HG02970 (cell line): ENCODE results near the gene SLC66A2.

Experiments used
- ATAC-seq: cut with Tn5 transposase; IDR thresholded peaks from one replicate; pipeline ENCODE4 v1.9.1; 2021; ENCODE audit warnings: mild to moderate bottlenecking, moderate library complexity, moderate number of reproducible peaks; ENCODE audit not compliant: unreplicated experiment, low FRiP score

The SLC66A2 gene

DNA sequence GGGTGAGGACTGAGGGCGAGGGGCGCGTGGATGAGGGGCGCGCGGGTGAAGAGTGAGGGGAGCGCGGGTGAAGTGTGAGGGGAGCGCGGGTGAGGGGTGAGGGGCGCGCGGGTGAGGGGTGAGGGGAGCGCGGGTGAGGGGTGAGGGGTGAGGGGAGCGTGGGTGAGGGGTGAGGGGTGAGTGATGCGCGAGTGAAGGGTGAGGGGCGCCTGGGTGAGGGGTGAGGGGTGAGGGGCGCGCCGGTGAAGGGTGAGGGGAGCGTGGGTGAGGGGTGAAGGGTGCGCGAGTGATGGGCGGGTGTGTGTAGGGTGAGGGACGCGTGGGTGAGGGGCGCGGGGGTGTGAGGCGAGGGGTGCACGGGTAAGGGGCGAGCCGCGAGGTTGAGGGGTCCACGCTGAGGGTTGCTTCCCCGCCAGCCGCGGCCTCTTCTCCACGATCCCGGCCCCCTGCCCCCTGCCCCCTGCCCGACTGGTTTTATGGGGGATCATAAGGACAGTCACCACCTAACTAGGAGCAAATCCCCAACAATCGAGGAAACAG, 1.1 kb upstream of the SLC66A2 start:
- no peak for ATAC-seq

DNA sequence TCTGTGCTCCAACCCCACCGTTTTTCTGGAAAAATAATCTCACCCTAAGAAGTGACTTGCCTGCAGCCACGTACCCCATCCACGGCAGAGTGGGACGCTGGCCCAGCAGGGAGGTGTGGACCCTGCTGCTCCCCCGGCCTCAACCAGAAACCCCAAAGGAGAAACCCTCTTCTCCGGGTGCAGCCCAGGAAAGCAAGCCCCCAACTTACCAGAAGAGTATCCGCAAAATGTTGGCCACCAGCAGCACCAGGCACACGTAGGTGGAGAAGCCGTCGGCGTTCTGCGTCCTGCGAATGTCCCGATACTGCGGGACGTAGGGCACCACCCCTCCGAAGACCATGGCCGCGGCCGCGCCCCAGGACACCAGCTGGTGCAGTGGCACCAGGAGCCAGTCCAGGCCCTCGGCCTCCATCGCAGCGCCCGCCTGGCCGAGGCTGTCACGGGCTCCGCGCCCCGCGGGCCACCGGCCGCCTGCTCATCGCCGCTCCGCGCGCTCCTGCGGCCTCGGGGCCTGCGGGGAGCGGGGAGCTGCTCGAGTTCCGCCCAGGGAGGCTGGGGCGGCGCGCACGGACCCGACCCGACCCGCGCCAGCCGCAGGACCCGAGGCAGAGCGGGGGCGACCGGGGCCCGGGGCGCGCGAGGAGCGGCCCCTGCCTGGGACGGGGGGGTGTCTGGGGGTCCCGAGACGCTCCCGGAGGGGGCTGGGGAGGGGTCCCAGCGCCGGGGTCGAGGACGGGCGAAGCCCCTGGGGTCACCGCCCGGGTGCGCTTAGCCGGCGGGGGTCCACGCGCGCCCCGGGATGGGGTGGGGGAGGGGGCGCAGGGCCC, 725 bp downstream of the SLC66A2 start:
- no peak for ATAC-seq

DNA sequence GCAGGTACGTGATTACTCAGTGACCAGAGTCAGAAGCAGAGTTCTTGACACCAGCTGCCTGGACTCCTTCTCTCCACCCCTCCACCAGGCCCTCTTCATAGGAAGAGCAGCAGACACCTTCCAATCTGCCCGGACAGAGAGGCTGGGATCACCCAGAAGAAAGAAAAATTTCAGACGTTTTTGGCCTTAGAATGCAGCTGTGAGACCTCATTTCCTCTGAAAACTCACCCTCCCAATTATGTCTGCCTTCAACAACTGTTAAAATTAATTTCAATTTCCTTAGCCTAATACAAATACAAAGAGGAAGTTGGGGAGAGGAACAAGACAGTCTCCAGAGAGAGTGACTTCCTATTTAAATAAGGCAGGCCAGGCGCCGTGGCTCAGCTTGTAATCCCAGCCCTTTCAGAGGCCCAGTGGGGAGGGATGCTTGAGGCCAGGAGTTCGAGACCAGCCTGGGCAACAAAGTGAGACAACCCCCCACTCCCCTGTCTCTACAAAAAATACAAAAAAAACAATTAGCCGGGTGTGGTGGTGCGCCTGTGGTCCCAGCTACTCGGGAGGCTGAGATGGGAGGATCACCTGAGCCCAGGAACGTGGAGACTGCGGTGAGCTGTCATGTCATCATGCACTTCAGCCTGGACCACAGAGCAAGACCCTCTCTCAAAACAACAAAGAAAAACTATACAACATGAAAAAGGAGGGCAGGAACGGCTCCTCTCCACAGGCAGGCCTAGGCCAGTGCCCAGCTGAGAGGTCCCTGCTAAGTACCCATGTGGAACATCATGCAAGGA, 1.6 kb downstream of the SLC66A2 start:
- ATAC-seq, result no peak

DNA sequence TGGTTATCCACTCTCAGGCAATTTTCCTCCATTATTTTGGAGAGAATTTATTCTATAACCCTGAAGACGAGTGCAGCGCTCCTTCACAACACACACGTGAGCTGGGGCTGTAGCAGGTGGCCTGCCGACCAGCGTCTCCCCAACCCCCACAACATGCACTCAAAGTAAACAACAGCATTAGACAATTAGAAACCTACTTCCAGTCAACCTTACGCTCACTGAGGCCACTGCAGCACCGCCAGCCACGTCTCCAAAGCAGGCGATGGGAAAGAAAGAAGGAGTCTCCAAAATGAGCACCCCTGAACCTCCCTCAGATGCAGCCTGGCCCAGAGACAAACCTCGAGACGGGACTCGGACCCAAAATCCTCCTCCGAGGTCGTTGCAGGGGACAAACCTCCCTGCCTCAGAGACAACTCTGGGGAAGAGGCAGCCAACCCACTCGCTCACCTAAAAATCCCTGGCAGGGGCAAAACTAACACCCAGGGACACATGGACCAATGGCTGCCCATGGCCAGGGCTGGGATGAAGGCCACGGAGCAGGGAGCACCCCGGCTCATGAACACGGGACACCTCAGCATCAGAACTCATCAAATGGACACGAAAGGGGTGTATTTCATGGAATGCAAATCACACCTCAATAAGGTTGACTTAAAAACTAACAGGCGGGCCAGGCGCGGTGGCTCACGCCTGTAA, 2.6 kb downstream of the SLC66A2 start:
- no peak for ATAC-seq

DNA sequence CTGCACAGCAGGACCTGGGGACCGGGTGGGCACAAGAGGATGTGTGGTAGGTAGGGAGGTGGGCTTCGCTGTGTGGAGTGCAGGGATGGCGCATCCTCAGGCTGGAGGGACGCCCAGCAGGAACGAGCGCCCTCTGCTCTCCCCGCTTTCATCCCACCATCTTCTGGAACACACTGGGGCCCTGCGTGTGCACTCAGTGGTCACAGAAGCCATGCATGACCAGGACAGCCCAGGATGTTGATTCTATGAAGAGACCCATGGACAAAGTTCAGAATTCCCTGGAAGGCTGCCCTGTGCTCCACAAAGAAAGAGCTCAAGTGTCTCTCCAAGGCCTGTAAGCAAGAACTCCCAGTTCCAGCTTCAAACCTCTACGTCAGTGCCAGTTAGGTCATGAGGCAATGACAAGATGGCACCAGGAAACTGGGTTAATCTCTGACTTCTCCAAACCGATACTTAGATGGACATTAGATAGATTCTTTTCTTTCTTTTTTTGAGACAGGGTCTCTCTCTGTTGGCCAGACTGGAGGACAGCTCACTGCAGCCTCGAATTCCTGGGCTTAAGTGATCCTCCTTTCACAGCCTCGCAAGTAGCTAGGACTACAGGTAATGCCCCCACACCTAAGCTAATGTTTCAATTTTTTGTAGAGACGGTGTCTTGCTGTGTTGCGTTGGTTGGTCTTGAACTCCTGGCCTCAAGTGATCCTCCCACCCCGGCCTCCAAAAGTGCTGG, 3.4 kb downstream of the SLC66A2 start:
- no peak for ATAC-seq

DNA sequence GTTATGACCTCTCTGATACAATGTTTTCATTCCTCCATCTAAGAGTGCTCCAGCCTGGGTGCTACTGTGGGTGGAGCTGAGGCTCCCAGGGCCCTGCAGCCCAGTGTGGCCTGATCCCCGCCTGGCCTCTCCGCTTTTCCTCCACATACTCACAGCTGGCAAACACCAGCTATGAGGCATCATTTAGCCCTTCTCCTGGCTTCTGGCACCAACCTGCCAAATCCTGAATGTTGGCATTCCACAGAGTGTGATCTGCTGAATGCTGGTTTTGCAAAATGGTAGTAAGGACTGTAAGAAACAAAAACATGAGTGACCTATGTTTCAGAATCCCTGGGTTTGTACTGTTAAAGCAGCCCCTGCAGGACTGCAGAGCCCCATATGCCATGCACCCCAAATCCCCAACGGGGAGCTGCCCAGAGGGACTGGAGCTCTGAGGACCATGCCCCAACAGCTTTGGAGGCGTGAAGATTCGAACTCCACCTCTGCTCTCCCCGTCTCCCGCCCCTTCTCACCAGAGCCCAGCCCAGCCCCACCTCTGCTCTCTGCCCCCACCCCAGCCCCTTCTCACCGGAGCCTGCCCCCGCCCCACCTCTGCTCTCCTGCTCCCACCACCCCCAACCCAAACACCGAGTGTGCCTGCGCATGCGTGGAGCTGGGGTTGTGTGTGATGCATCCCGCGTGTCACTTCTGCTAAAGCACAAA, 4.2 kb downstream of the SLC66A2 start:
- ATAC-seq, result no peak

DNA sequence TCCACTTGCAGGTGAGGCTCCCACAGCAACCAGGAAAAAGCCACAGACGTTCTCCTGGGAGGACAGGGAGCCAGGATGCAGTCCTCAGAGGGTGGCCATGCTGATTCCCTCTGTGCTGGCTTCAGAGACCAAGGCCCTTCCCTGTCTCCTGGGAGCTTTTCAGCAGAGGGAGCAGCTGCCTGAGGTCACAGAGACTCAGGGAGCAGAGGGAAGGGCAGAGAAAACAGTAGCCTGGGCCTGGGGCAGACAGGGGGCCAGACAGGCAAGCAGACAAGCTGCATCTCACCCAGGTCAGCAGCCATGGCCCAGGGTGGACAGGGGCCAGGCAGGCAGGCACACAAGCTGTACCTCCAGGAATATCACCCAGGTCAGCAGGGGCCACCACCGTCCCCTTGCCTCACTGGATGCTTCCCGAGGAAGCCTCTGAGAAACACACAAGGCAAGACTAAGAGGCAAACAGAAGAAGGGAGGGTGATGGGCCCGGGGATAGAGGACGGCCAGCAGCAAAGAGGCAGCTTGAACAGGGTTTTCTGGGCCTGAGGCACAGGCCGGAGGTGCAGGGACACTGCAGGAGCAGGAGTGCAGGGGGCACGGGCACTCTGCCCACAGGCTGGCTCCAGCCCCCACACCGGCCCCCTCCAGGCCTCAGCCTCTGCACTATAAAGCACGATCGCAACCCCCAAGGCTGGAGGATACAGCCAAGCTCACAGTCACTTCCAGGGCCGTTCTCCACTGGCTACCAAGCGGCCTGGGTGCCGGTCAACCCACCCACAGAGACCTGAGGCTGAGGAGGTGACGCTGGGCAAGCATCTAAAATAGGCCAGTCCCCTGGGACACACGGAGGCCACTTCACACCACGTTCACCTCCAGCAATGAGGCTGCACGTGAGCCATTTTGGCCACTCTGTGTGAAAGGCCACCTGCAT, 6.1 kb downstream of the SLC66A2 start:
- no peak for ATAC-seq

DNA sequence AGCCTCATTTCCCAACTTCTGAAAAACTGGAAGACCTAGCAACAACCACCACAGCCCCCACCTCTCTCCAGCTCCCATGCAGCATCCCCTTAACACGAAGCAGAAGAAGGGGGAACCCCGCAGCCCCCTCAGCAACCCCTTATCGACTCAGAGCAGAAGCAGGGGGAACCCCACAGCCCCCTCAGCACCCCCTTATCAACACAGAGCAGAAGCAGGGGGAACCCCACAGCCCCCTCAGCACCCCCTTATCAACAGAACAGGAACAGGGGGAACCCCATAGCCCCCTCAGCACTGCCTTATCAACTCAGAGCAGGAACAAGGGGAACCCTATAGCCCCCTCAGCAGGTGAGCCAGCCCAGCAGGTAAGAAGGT, 6.7 kb downstream of the SLC66A2 start:
- no peak for ATAC-seq

DNA sequence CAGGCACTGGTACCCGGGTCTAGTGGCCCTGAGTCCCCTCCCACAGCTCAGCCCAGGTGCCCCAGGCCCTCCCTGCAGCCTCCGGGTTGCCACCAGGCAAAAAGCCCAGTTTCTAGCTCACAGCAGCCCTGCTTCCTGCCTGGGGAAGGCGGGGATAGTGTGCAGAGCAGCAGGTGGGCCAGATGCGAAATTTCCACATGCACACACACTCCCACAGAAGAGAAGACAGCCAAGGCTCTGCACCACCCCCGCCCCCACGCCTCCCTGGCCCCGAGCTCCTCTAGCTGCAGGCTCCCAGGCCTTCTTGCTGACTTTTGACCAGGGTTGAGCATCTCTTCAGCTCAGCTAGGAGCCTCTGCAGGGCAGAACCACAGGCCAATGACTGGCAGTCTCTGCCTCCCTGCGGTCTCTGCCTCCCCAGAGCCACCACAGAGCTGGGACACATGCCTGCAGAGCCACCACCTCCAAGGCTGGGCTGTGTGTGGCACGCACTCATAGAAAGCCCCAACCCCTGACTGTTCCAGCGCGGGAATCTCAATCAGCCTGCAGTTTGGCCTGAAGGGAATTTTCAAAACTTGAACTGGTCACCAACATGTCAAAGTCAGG, 7.2 kb downstream of the SLC66A2 start:
- no peak for ATAC-seq

DNA sequence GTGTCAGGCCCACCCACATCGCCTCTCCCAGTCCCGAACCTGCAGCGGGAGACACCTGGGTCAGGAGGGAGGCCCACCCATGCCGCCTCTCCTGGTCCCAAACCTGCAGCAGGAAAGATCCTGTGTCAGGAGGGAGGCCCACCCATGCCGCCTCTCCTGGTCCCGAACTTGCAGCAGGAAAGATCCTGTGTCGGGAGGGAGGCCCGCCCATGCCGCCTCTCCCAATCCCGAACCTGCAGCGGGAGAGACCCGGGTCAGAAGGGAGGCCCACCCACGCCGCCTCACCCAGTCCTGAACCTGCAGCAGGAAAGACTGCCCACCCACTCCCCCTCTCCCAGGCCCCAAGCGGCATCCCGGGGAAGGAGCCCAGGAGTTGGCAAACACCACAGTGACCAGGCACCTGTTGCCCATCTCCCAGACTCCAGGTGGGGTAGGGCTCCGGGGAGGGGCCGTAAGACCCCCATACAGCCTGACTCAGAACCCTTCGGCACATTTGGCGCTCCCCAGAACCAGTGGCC, 7.8 kb downstream of the SLC66A2 start:
- no peak for ATAC-seq

DNA sequence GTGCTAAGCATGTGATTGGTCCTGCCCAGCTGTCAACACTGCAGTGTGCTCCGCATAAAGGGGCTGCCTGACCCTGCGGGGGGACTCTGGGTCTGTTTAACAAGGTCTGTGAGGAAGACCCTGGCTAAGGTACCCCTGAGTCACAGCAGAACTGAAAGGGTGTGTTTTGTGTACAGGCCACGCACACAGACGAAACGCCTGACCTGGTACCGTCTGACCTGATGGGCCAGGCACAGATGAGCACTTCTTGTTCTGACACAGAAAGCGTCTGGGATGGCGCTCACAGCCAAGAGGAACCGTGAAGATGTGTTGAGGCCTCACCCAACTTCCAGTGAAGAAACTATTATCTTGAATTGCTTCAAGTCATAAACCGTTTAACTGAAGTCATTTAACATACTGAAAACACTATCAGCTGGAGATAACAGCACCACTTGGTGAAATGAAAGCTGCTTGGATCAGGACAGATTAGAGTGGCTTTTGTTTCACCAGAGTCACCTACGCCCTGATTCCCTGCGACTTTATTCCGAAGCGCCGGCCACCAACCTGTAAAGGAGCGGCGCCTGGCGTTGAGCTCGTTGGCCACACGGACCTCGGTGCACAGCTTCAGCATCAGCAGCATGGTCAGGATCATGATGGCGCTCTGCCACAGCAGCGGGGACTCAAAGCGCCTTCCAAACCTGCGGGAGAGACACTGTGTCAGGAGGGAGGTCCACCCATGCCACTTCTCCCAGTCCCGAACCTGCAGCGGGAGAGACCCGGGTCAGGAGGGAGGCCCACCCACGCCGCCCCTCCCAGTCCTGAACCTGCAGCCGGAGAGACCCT, 8.5 kb downstream of the SLC66A2 start:
- no peak for ATAC-seq

DNA sequence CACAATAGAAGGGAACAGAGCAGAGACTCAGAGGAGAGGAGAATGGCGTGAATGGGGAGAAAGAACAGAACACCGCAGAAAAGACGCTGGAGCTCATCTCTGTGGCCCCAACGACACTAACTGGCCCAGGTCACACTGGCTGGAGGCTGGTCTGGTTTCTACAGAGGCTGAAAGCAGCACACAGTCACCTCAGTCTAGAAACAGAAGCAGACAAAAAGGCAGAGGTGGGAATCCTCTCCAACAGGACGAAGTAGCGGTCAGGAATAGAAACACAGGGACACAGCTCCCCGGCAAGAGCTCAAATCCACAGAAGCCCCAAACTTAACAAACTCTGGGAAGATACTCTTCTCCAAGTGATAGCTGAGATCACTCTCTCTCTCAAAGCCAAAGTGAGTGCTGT, 9.2 kb downstream of the SLC66A2 start:
- ATAC-seq, result no peak

DNA sequence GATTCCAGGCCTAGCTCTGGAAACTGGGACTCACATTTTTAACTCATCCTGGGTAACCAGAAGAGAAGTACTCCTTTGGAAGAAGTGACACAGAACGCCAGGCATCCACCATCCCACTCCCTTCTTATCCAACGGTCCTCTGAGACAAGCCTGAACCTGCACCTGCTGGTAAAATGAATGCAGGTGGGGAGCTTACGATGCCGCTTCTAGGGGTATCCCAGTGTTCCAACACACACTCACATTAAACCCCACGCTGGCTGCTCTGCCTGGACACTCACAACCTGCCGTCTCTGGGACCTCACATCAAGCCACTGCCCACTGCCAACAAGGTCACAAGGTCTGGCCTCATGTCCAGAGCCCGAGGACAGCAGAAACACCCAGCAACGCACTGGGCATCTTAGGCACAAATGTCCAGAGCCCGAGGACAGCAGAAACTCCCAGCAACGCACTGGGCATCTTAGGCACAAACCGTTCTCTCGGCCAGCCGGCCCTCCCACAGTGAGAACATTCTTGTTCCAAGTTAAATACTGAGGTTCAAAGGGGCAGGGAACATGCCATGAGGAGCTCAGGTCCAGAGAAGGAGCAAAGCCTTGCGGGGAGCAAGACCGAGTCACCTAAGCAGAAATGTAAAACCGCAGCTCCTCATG, 9.9 kb downstream of the SLC66A2 start:
- no peak for ATAC-seq

DNA sequence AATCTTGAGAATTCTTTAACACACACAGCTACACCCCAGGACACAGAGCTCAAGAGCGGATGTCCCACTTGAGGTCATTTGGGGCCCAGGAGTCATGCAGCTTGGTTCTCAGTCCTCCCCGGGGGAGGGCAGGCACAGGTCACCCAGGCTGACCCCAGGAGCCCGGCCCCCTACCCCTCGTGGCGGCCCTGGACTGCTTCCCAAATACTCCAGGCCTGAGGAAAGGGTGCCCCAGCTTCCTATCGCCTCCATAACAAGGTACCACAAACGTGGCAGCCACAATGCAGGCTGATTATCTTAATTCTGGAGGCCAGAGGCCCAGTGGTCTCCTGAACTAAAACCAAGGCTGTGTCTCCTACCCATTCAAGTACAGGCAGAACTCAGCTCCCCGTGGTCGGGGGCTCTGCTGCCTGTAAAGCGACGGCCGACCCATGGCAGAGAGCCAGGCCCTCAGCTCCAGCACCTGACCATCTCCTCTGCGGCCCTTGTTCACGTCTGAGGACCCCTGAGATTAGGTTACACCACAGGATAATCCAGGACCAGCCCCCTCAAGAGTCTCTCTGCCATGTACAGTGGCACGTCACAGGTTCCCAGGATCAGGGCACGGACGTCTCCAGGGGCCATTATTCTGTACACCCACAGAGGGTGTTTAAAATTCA, 10.5 kb downstream of the SLC66A2 start:
- ATAC-seq, result no peak

DNA sequence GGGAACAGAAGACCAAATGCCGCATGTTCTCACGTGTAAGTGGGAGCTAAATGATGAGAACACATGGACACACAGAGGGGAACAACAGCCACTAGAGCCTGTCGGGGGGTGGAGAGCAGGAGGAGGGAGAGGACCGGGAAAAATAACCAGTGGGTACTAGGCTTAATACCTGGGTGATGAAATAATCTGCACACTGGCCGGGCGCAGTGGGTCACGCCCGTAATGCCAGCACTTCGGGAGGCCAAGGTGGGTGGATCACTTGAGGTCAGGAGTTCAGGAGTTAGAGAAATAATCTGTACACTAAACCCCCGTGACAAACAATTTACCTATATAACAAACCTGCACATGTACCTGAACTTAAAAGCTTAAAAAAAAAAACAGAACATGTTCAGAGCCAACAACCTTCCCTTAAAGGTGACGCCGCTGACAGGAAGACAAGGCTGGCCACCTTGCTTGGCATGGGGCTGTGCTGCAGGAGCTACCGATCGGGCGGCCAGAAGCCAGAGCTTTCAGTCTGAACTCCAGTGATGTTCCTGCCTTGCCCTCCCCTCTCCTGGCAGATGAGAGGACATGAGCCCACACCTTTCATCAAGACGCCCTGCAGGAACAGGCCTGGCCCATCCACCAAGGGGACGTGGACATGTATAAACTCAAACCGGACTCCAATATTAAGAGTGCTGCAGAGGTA, 11.2 kb downstream of the SLC66A2 start:
- ATAC-seq, result no peak

DNA sequence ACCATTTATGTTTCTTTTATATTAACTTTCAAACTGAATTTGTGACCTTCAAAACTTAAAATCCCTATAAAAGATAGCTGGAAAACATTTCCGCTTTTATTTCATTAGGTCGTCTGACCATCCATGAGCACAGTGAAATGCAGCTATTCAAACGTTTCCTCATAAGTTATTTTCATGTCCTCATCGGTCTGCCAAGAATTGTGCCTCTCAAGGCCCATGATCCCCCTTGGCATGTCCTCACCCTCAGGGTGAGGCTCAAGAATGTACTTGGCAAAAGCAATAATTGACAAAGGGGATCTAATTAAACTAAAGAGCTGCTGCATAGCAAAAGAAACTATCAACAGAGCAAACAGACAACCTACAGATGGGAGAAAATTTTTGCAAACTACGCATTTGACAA, 12.4 kb downstream of the SLC66A2 start:
- ATAC-seq, result no peak
